ENCODE measurements around the gene SBDS. TPM values are rescaled to one million over a fixed set of nuclear protein-coding genes. Genes with fewer than 3 reads are reported as not detected.
"Not testable (repeated sequence)": the region's sequence is repeated elsewhere in the genome, so short reads cannot be mapped to it uniquely, and the experiment has no call there.

Gene SBDS
- polyA plus RNA-seq, 2 of the 4 experiments (the other 2 are of a cell fraction) = 82.7 to 101 TPM

DNA sequence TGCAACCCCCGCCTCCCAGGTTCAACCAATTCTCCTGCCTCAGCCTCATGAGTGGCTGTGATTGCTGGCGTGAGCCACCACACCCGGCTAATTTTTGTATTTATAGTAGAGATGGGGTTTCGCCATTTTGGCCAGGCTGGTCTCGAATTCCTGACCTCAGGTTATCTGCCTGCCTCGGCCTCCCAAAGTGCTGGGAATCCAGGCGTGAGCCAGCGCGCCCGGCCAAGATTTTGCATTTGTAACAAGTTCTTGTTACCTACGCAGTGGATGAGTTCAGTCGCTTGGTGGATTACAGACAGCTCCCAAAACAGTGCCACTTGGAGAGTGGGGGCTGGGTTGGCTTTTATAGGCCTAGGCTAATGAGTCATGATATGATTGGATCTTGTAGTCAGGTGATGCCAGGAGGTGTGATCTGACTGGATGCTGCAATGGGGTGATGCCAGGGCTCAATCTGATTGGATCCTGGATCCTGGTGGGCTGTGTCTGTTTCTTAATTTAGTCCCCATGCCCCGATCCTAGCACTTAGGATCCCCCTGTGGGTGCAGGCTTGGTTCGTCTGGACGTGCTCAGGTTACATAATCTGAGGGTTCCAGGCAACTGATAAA is 20.3 kb downstream of the SBDS start:
- DNase-seq (ENCODE audit: low read depth in 1 of 2, low spot score in 1 of 2) (peak in 1 of 2 experiments; percentile 60), ATAC-seq (peak in 1 of 2 experiments; percentile 62; a peak in 3 of 6 replicates), FAIRE-seq (no peak)
- no peak overlapping the region for H3K4me2 ChIP-seq
- no peak overlapping the region for H3K27ac ChIP-seq
- TF ChIP-seq FOSL2 (IDR thresholded peaks at IDR 0.05) = no peak
- 0 out of 2 replicates have a peak, but pooled peaks have one; percentile 14 for TF ChIP-seq FOSL2 (CRISPR knock-in tag; IDR thresholded peaks at IDR 0.05)
- no peak for TF ChIP-seq JUNB (IDR thresholded peaks at IDR 0.05)
- TF ChIP-seq, protein P1, sequence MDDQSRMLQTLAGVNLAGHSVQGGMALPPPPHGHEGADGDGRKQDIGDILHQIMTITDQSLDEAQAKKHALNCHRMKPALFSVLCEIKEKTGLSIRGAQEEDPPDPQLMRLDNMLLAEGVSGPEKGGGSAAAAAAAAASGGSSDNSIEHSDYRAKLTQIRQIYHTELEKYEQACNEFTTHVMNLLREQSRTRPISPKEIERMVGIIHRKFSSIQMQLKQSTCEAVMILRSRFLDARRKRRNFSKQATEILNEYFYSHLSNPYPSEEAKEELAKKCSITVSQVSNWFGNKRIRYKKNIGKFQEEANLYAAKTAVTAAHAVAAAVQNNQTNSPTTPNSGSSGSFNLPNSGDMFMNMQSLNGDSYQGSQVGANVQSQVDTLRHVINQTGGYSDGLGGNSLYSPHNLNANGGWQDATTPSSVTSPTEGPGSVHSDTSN (IDR thresholded peaks at IDR 0.05) = no peak
- no peak for TF ChIP-seq HDAC2 (IDR thresholded peaks at IDR 0.05)
- TF ChIP-seq, protein P2, sequence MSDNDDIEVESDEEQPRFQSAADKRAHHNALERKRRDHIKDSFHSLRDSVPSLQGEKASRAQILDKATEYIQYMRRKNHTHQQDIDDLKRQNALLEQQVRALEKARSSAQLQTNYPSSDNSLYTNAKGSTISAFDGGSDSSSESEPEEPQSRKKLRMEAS (IDR thresholded peaks at IDR 0.05) = no peak
- no peak for TF ChIP-seq POLR2AphosphoS2 (conservative IDR thresholded peaks at IDR 0.05; ENCODE audit: low read length)
- no peak for TF ChIP-seq CTCF (IDR thresholded peaks at IDR 0.05)
- TF ChIP-seq, protein P3, sequence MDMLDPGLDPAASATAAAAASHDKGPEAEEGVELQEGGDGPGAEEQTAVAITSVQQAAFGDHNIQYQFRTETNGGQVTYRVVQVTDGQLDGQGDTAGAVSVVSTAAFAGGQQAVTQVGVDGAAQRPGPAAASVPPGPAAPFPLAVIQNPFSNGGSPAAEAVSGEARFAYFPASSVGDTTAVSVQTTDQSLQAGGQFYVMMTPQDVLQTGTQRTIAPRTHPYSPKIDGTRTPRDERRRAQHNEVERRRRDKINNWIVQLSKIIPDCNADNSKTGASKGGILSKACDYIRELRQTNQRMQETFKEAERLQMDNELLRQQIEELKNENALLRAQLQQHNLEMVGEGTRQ (IDR thresholded peaks at IDR 0.05) = peak; percentile 53
- H3K9me3 ChIP-seq = no peaks in the 10 kb centered on the region; the same call in 2 of the 3 replicates
- POLR2A ChIA-PET = interaction anchor here (0.6 kb wide), 1 partner anchor 1971 kb away, joined by 3 read pairs; no protein-coding TSS in a partner anchor
- 72% methylated on average over 15 of the region's 15 CpGs for WGBS (ENCODE audit: missing lambda C conversion rate)
- no peaks in the 10 kb centered on the region for H3K4me1 ChIP-seq
- CTCF ChIA-PET = no interaction called here
- H3K4me3 ChIP-seq = no peak overlapping the region

- H3K4me3 ChIP-seq = no peak overlapping the region
- POLR2A ChIA-PET = no interaction called here
- WGBS (ENCODE audit: missing lambda C conversion rate) = 84% methylated on average over 5 of the region's 5 CpGs
- ATAC-seq (peak; percentile 47 to 65; a peak in 3 of 6 replicates), DNase-seq (ENCODE audit: low read depth in 1 of 2, low spot score in 1 of 2) (no peak), FAIRE-seq (no peak)
- no peak for TF ChIP-seq JUN (IDR thresholded peaks at IDR 0.05)
- TF ChIP-seq MAZ (IDR thresholded peaks at IDR 0.05; ENCODE audit: borderline replicate concordance, low read depth, low read length) = no peak
- no peak for TF ChIP-seq FOSB (CRISPR knock-in tag; IDR thresholded peaks at IDR 0.05)
- TF ChIP-seq HES2 (IDR thresholded peaks at IDR 0.05) = no peak
- no peak for TF ChIP-seq JUNB (IDR thresholded peaks at IDR 0.05)
- no peak for TF ChIP-seq NFE2L2 (conservative IDR thresholded peaks at IDR 0.05; ENCODE audit: low read length)
- no peak for TF ChIP-seq RARB (CRISPR knock-in tag; IDR thresholded peaks at IDR 0.05)
- no peak for TF ChIP-seq MYC (IDR thresholded peaks at IDR 0.05; ENCODE audit: borderline replicate concordance, low read length)
- no peak for TF ChIP-seq ZNF302 (CRISPR knock-in tag; IDR thresholded peaks at IDR 0.05)
- TF ChIP-seq RAD21 (conservative IDR thresholded peaks at IDR 0.05 in 1 of 2, IDR thresholded peaks at IDR 0.05 in 1 of 2) = no peak
- TF ChIP-seq HDAC2 (IDR thresholded peaks at IDR 0.05) = no peak
- CTCF ChIA-PET = interaction anchor here (0.6 kb wide), 1 partner anchor 873 kb away, joined by 3 read pairs; no protein-coding TSS in a partner anchor
- no peaks in the 10 kb centered on the region for H3K9me3 ChIP-seq
- H3K4me2 ChIP-seq = no peak overlapping the region
- H3K27ac ChIP-seq = no peak overlapping the region
- H3K4me1 ChIP-seq = no peaks in the 10 kb centered on the region
Observed at GRCh38 chr7:66970310-66970709, 25.1 kb downstream of the SBDS start.

GRCh38 chr7:66969001-66969400 is 26.4 kb downstream of the SBDS start:
- H3K27ac ChIP-seq; H3K4me2 ChIP-seq; POLR2A ChIA-PET; H3K4me1 ChIP-seq; ATAC-seq; H3K4me3 ChIP-seq; H3K9me3 ChIP-seq; DNase-seq (ENCODE audit: low read depth in 1 of 2, low spot score in 1 of 2); FAIRE-seq: not testable (repeated sequence)
- WGBS (ENCODE audit: missing lambda C conversion rate) = 93% methylated on average over 5 of the region's 5 CpGs
- CTCF ChIA-PET = interaction anchor here (1.6 kb wide), 1 partner anchor 12 kb away, joined by 3 read pairs; no protein-coding TSS in a partner anchor

Measured in A549 (cell line).